Fibroblast of the aortic adventitia (primary cell): Measurements from ENCODE around the gene COL10A1. TPM values are rescaled to one million over a fixed set of nuclear protein-coding genes. Genes with fewer than 3 reads are reported as not detected.

ENCODE experiments used
- DNase-seq: peaks from one replicate; pipeline ENCODE4 v3.0.0-alpha.2; 2010; ENCODE audit warnings: low read depth
- H3K4me3 ChIP-seq: 2 replicates; pipeline ENCODE4 v1.5.1; 2011; ENCODE audit warnings: low read depth, mild to moderate bottlenecking, control low read depth, low read length, moderate library complexity
- CTCF ChIP-seq: IDR thresholded peaks from 2 replicates; pipeline ENCODE4 v1.5.1; 2011; ENCODE audit warnings: mild to moderate bottlenecking, low read length, control low read depth, inconsistent platforms; ENCODE audit not compliant: insufficient read depth
- total RNA-seq: library from RNA; depleted of rRNA; stranded (reverse); fragments of >200 nt; gene quantifications from 2 replicates; pipeline ENCODE4 v1.2.3, GENCODE V29; 2012; ENCODE audit warnings: low replicate concordance

The COL10A1 gene
- total RNA-seq, 1 donor: not detected

DNA sequence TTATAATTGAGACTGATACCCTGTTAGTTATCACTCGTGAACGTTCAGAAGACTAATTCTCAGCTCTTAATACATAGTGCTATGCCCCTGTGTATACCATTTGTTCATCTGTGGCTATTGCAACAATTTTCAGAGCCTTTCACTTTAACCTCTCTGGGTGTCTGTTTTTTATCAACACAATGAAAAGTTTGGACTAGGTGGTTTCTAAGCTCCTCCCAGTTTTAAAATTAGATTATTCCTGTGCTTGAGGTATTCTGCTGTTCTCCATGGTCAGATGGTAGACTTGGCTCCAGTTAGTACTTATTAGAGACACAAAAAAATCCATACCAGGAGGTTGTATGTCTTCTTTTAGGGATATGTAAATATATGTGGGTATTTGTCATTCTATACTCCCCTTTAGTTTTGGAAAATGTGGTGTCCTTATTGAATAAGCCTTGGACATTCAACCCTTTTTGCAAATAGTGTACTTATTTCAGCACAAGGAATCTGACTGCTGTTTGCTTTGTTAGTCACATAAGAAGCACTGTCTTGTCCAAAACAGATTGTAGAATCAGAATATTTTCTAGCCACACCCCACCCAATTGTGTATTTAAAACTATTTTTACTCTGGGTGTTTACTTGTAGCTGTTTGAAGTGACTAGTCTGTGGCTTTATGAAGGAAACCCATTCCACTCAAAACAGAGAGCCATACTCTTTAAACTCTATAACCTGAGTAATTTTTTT, 2.0 kb upstream of the COL10A1 start:
- TF ChIP-seq CTCF: no peak
- peak; percentile 41 for DNase-seq
- H3K4me3 ChIP-seq: no peak overlapping the region

DNA sequence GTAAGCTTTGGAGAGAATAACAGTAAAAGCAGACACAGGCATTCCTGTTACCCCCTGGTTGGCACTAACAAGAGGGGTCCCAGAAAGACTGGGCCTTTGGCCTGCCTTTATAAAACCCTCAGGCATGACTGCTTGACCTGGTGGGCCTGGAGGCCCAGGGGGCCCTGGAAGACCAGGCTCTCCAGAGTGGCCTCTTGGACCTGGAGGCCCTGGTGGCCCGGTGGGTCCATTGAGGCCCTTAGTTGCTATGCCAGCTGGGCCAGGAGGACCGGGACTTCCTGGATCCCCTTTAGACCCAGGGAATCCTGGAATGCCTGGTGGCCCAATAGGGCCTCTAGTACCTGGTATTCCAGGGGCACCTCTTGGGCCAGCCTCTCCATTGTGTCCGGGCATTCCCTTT, 5.5 kb downstream of the COL10A1 start:
- H3K4me3 ChIP-seq: no peak overlapping the region
- DNase-seq: no peak
- TF ChIP-seq CTCF: no peak

DNA sequence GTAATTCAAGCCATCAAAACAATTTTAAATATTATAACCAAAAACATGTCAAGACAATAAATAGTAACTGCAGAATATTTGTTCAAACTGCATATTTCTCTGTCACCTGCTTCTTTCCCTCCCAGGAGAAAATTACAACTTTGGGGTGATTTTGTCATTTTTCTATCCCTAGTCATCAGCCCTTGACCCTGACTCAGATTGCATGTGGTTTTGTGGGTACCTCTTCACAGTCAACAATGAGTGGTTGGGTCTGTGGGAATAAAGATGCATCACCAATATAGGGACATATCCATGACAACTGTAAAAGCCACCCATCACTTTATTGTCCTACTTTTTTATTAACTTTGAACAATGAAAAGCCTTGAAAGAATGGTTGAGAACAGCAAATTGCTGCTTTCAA, 7.3 kb downstream of the COL10A1 start:
- DNase-seq: no peak
- H3K4me3 ChIP-seq: no peak overlapping the region
- TF ChIP-seq CTCF: no peak

DNA sequence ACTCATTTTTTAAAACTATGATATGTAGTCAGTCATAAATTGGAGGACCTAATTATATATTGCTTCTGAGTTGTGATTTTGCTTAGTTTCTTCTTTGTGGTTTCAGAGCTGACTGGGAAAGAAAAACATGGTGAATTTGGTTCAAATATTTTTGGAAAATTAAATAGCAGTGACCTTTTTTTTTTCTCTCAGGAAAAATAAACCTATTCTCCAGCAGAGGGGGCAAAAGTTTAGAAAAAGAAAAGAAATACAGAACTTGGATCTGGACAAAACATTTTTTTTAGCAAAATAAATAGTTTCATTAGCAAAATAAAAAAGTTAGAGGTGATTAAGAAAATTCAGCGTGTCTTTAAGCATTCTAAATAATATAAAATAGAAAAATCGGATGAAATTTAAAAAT, 10.2 kb downstream of the COL10A1 start:
- DNase-seq: peak; percentile 31
- TF ChIP-seq CTCF: peak; percentile 51

DNA sequence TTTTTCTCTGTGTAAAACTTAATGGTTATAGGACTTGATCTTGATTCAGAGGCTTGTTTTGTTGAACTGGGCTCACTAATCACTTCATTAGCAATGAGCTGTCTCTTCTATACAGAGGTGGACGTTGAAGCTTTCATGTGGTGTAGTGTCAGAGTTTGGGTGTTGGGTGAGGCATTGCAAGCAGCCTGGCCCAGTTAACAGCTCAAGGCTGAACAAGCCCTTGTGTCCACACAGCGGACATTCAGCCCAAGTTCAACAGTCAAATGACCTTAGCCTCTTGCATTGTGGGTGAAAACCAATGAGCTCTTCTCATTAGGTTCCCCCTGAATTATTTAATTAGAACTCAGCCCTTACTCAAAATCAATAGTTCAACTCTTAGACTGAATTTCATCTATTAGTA, 12.5 kb downstream of the COL10A1 start:
- no peak for DNase-seq

More for the DNA sequence above, 10.2 kb downstream of the COL10A1 start:
- no peak overlapping the region for H3K4me3 ChIP-seq

DNA sequence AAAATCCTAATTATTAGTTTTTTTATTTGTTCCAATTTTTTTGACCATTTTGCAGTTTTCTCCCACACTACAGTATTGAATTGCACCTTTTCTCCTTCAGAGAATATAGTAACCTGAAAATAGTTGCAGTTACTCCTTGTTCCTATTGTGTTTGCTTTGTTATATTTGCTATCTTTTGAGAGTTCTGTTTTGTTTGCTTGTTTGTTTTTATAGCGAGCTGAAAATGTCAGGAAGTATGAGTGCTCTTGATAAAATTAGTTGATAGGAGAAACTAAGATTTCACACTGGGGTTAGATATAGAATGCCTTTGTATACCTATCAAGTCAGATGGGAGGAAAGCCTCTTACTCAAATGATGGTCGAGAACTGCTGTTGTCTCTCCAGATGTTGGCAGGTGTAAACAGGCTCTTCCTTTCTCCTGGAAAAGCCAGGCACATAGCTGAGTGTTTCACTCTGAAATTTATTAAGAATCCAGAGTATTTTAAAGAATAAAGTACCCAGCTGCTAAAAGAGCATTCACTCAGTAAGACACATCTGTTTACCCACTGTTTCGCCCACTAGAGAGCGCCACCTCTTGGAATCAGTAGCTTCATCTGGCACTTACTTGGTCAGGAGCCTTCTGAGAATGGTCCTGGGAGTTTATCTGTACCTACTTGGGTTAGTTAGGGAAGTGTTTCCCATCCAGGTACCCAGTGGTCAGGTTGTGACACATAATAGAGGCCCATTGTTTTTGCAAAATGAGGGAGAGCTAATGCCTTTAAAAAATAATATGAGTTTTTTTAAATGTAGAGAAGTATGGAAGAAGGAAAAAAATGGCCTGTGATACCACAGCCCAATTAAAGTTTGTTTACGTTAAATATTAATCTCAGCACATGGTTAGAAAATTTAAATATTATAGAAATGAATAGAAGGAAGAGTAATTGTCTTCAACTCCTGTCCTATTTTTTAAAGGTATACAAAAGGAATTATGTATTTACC, 14.1 kb downstream of the COL10A1 start:
- peak; percentile 55 for TF ChIP-seq CTCF
- peak; percentile 38 for DNase-seq
- no peak overlapping the region for H3K4me3 ChIP-seq

More for the DNA sequence above, 12.5 kb downstream of the COL10A1 start:
- no peak overlapping the region for H3K4me3 ChIP-seq
- TF ChIP-seq CTCF: no peak
